ENCODE results near the gene NUP107. TPM values are rescaled to one million over a fixed set of nuclear protein-coding genes. Genes with fewer than 3 reads are reported as not detected.

Gene NUP107
- total RNA-seq, 1 donor from 2014 or later, result 76.6 TPM

- no peak for TF ChIP-seq CTCF (IDR thresholded peaks at IDR 0.05; ENCODE audit: unreplicated experiment)
- H3K4me3 Mint-ChIP-seq, result no peak overlapping the region
- peaks cover 11% of the 10 kb centered on the region for H3K4me1 Mint-ChIP-seq
- no peaks in the 10 kb centered on the region for H3K36me3 Mint-ChIP-seq
- DNase-seq (ENCODE audit: low spot score in 2 of 2, unreplicated experiment in 2 of 2), result no peak
- H3K27me3 Mint-ChIP-seq (ENCODE audit: low read depth), result no peaks in the 10 kb centered on the region
- H3K27ac Mint-ChIP-seq, result no peak overlapping the region
- no peaks in the 10 kb centered on the region for H3K9me3 Mint-ChIP-seq
Observed at GRCh38 chr12:68784015-68784414, 97.2 kb downstream of the NUP107 start.

GRCh38 chr12:68785358-68785757 lies 98.6 kb downstream of the NUP107 start:
- no peaks in the 10 kb centered on the region for H3K27me3 Mint-ChIP-seq (ENCODE audit: low read depth)
- peaks cover 11% of the 10 kb centered on the region for H3K4me1 Mint-ChIP-seq
- H3K4me3 Mint-ChIP-seq, result no peak overlapping the region
- no peaks in the 10 kb centered on the region for H3K9me3 Mint-ChIP-seq
- DNase-seq (ENCODE audit: low spot score in 2 of 2, unreplicated experiment in 2 of 2), result no peak
- H3K27ac Mint-ChIP-seq, result no peak overlapping the region
- no peak for TF ChIP-seq CTCF (IDR thresholded peaks at IDR 0.05; ENCODE audit: unreplicated experiment)
- no peaks in the 10 kb centered on the region for H3K36me3 Mint-ChIP-seq

- TF ChIP-seq CTCF (IDR thresholded peaks at IDR 0.05; ENCODE audit: unreplicated experiment), result no peak
- no peaks in the 10 kb centered on the region for H3K36me3 Mint-ChIP-seq
- H3K9me3 Mint-ChIP-seq, result no peaks in the 10 kb centered on the region
- peaks cover 9% of the 10 kb centered on the region for H3K4me1 Mint-ChIP-seq
- DNase-seq (ENCODE audit: low spot score in 2 of 2, unreplicated experiment in 2 of 2), result no peak
- no peak overlapping the region for H3K4me3 Mint-ChIP-seq
- H3K27ac Mint-ChIP-seq, result no peak overlapping the region
- no peaks in the 10 kb centered on the region for H3K27me3 Mint-ChIP-seq (ENCODE audit: low read depth)
Observed at GRCh38 chr12:68785823-68786222, 99.0 kb downstream of the NUP107 start.

- peak overlapping the region; percentile 87 for H3K27ac Mint-ChIP-seq
Observed at GRCh38 chr12:68786929-68787328, 100.2 kb downstream of the NUP107 start.

GRCh38 chr12:68788554-68789143 lies 101.9 kb downstream of the NUP107 start:
- Mint-ChIP-seq H3K4me1 (peaks cover 7% of the 10 kb centered on the region), H3K36me3 (no peaks in the 10 kb centered on the region), H3K27me3 (ENCODE audit: low read depth) (no peaks in the 10 kb centered on the region), H3K27ac (no peak overlapping the region), H3K9me3 (no peaks in the 10 kb centered on the region), H3K4me3 (no peak overlapping the region)
- no peak for DNase-seq (ENCODE audit: low spot score in 2 of 2, unreplicated experiment in 2 of 2)
- TF ChIP-seq CTCF (IDR thresholded peaks at IDR 0.05; ENCODE audit: unreplicated experiment), result no peak

More at GRCh38 chr12:68786929-68787328, 100.2 kb downstream of the NUP107 start:
- Mint-ChIP-seq H3K27me3 (ENCODE audit: low read depth) (no peaks in the 10 kb centered on the region), H3K4me3 (no peak overlapping the region), H3K4me1 (peaks cover 7% of the 10 kb centered on the region), H3K9me3 (no peaks in the 10 kb centered on the region), H3K36me3 (no peaks in the 10 kb centered on the region)
- no peak for DNase-seq (ENCODE audit: low spot score in 2 of 2, unreplicated experiment in 2 of 2)
- TF ChIP-seq CTCF (IDR thresholded peaks at IDR 0.05; ENCODE audit: unreplicated experiment), result no peak
